H1 (cell line): ENCODE measurements around the gene C11orf71. TPM values are rescaled to one million over a fixed set of nuclear protein-coding genes. Genes with fewer than 3 reads are reported as not detected.

ENCODE experiments used
- CTCF ChIA-PET: fragments of 300-600 bp; sonication (Branson Sonifier 250); formaldehyde crosslinking; loops from one replicate; lab custom pipeline; 2021; ENCODE audit not compliant: partially characterized antibody; lab: Charles Lee
- POLR2A ChIA-PET: fragments of 300-600 bp; sonication (Branson Sonifier 250); formaldehyde crosslinking; loops from one replicate; lab custom pipeline; 2021; ENCODE audit warnings: inconsistent platforms; ENCODE audit not compliant: partially characterized antibody; lab: Charles Lee
- DNase-seq, 2 experiments: peaks; one replicate each; pipeline versions ENCODE4 v3.0.0 to v3.0.0-alpha.2; 2010 to 2022; ENCODE audit warnings: low spot score in 2 of 2, low read depth in 1 of 2, mixed read lengths in 1 of 2
- FAIRE-seq: peaks from 2 replicates; lab custom pipeline; 2011; peaks lifted over from hg19 to GRCh38; lab: Jason Lieb, UNC
- H2AFZ ChIP-seq: 2 replicates; pipeline ENCODE4 v1.8.1; 2012; ENCODE audit warnings: low read length, inconsistent platforms
- H2AK5ac ChIP-seq: 2 replicates; pipeline ENCODE4 v1.6.1; 2013; ENCODE audit warnings: low read depth, low read length
- H2BK120ac ChIP-seq: replicated peaks from 2 replicates; pipeline ENCODE3; 2013; ENCODE audit warnings: low read depth, low read length, inconsistent platforms
- H2BK12ac ChIP-seq: 2 replicates; pipeline ENCODE4 v1.6.1; 2013; ENCODE audit warnings: low read depth, low read length
- H2BK15ac ChIP-seq: 2 replicates; pipeline ENCODE4 v1.6.1; 2013; ENCODE audit warnings: low read length
- H2BK20ac ChIP-seq: 2 replicates; pipeline ENCODE4 v1.6.1; 2013; ENCODE audit warnings: low read length
- H2BK5ac ChIP-seq: 2 replicates; pipeline ENCODE4 v1.6.1; 2013; ENCODE audit warnings: low read depth, low read length
- H3K14ac ChIP-seq: 2 replicates; pipeline ENCODE4 v1.6.1; 2013; ENCODE audit warnings: inconsistent platforms; ENCODE audit not compliant: insufficient read length
- H3K18ac ChIP-seq: 2 replicates; pipeline ENCODE4 v1.6.1; 2013; ENCODE audit warnings: low read length; ENCODE audit errors: extremely low read depth
- H3K23ac ChIP-seq: 2 replicates; pipeline ENCODE4 v1.6.1; 2013; ENCODE audit warnings: inconsistent platforms; ENCODE audit not compliant: insufficient read length
- H3K23me2 ChIP-seq: 2 replicates; pipeline ENCODE4 v1.6.1; 2013; ENCODE audit warnings: low read depth, low read length
- H3K27ac ChIP-seq: 2 replicates; pipeline ENCODE4 v1.6.1; 2011; ENCODE audit warnings: low read depth, low read length, inconsistent platforms
- H3K27me3 ChIP-seq, 4 experiments: replicated peaks in 1 of 4; 1 replicate in 1 of 4; 2 replicates in 3 of 4; pipeline versions ENCODE4 v1.6.1 to v1.8.1; 2011 to 2013; ENCODE audit warnings: low read length in 3 of 4, mild to moderate bottlenecking in 3 of 4, inconsistent platforms in 2 of 4, mixed read lengths in 2 of 4, moderate library complexity in 1 of 4; ENCODE audit not compliant: control insufficient read depth in 3 of 4, insufficient read depth in 3 of 4; ENCODE audit errors: extremely low read depth in 1 of 4
- H3K36me3 ChIP-seq, 4 experiments: 2 replicates each; pipeline versions ENCODE4 v1.6.1 to v1.8.1; 2011 to 2013; ENCODE audit warnings: mild to moderate bottlenecking in 4 of 4, low read length in 3 of 4, moderate library complexity in 2 of 4, control low read depth in 1 of 4, inconsistent platforms in 1 of 4; ENCODE audit not compliant: insufficient read depth in 4 of 4, control insufficient read depth in 2 of 4
- H3K4ac ChIP-seq: replicated peaks from 2 replicates; pipeline ENCODE3; 2013; ENCODE audit warnings: low read length, low read depth, mixed read lengths, inconsistent platforms; ENCODE audit not compliant: insufficient read length
- H3K4me1 ChIP-seq, 4 experiments: replicated peaks in 1 of 4; 1 replicate in 1 of 4; 2 replicates in 3 of 4; pipeline versions ENCODE4 v1.6.1 to v1.8.1; 2011 to 2013; ENCODE audit warnings: low read length in 3 of 4, inconsistent platforms in 2 of 4, mixed read lengths in 1 of 4; ENCODE audit not compliant: insufficient read depth in 4 of 4, control insufficient read depth in 3 of 4
- H3K4me2 ChIP-seq, 2 experiments: 2 replicates each; pipeline versions ENCODE4 v1.6.1 to v1.8.1; 2011 to 2013; ENCODE audit warnings: low read depth in 2 of 2, low read length in 2 of 2, control low read depth in 1 of 2, inconsistent platforms in 1 of 2, mild to moderate bottlenecking in 1 of 2; ENCODE audit not compliant: insufficient read depth in 1 of 2
- H3K4me3 ChIP-seq, 4 experiments: fragments of 200-600, 300-600 bp in 1 of 4; sonication (generic), shearing (Covaris generic), sonication (Bioruptor Twin) in 1 of 4; 2 replicates each; pipeline versions ENCODE4 v1.5.1 to v1.8.1; 2011 to 2016; ENCODE audit warnings: low read length in 4 of 4, low read depth in 3 of 4, control low read depth in 2 of 4, inconsistent platforms in 2 of 4, mild to moderate bottlenecking in 2 of 4, mixed read lengths in 1 of 4, moderate library complexity in 1 of 4; ENCODE audit not compliant: insufficient read depth in 2 of 4; ENCODE audit errors: extremely low read depth in 1 of 4
- H3K56ac ChIP-seq: replicated peaks from 2 replicates; pipeline ENCODE3; 2013; ENCODE audit warnings: low read depth, mild to moderate bottlenecking, mixed read lengths, low read length, inconsistent platforms; ENCODE audit not compliant: insufficient read length
- H3K79me1 ChIP-seq: 2 replicates; pipeline ENCODE4 v1.6.1; 2013; ENCODE audit warnings: low read depth, low read length, control low read depth
- H3K79me2 ChIP-seq, 2 experiments: 2 replicates each; pipeline versions ENCODE4 v1.6.1 to v1.8.1; 2012 to 2013; ENCODE audit warnings: low read length in 2 of 2, mild to moderate bottlenecking in 2 of 2, inconsistent platforms in 1 of 2; ENCODE audit not compliant: insufficient read depth in 2 of 2, control insufficient read depth in 1 of 2
- H3K9ac ChIP-seq, 4 experiments: replicated peaks in 1 of 4; 1 replicate in 1 of 4; 2 replicates in 3 of 4; pipeline versions ENCODE4 v1.6.1 to v1.8.1; 2011 to 2013; ENCODE audit warnings: low read depth in 3 of 4, low read length in 3 of 4, control low read depth in 2 of 4, mild to moderate bottlenecking in 2 of 4, moderate library complexity in 2 of 4, inconsistent platforms in 1 of 4; ENCODE audit errors: extremely low read depth in 1 of 4
- H3K9me3 ChIP-seq, 2 experiments: 2 replicates each; pipeline versions ENCODE4 v1.6.1 to v1.8.1; 2012 to 2013; ENCODE audit warnings: mild to moderate bottlenecking in 2 of 2, moderate library complexity in 2 of 2, control low read depth in 1 of 2, inconsistent platforms in 1 of 2, low read depth in 1 of 2, low read length in 1 of 2, mixed read lengths in 1 of 2; ENCODE audit not compliant: insufficient read depth in 2 of 2
- H4K20me1 ChIP-seq, 2 experiments: replicated peaks in 1 of 2; 2 replicates each; pipeline versions ENCODE3 to v1.8.1; 2011 to 2013; ENCODE audit warnings: inconsistent platforms in 2 of 2, low read length in 2 of 2, mild to moderate bottlenecking in 1 of 2; ENCODE audit not compliant: insufficient read depth in 2 of 2, control insufficient read depth in 1 of 2
- H4K5ac ChIP-seq: 2 replicates; pipeline ENCODE4 v1.6.1; 2013; ENCODE audit warnings: low read length, low read depth, mixed read lengths, inconsistent platforms; ENCODE audit not compliant: insufficient read length
- H4K8ac ChIP-seq: 2 replicates; pipeline ENCODE4 v1.8.0; 2013; ENCODE audit warnings: mild to moderate bottlenecking, moderate library complexity, low read length, inconsistent platforms; ENCODE audit not compliant: insufficient read depth; ENCODE audit errors: extremely low read depth
- H4K91ac ChIP-seq: replicated peaks from 2 replicates; pipeline ENCODE3; 2013; ENCODE audit warnings: low read length, mixed read lengths, inconsistent platforms; ENCODE audit not compliant: insufficient read length
- BACH1 ChIP-seq: IDR thresholded peaks from 2 replicates; pipeline ENCODE4 v1.6.1; 2012; ENCODE audit warnings: low read length, improper control_type of control experiment
- EP300 ChIP-seq, 2 experiments: IDR thresholded peaks; 1 replicate in 1 of 2; 2 replicates in 1 of 2; pipeline ENCODE4 v1.6.1; 2011 to 2012; ENCODE audit warnings: low read depth in 2 of 2, low read length in 2 of 2, mild to moderate bottlenecking in 2 of 2, borderline replicate concordance in 1 of 2, inconsistent platforms in 1 of 2, moderate library complexity in 1 of 2
- GTF2F1 ChIP-seq: IDR thresholded peaks from 2 replicates; pipeline ENCODE4 v1.6.1; 2012; ENCODE audit warnings: low read depth, low read length, improper control_type of control experiment, borderline replicate concordance
- KDM1A ChIP-seq: fragments of 200-600, 300-600 bp; sonication (generic); IDR thresholded peaks from 2 replicates; pipeline ENCODE4 v1.7.1; 2016; ENCODE audit warnings: mild to moderate bottlenecking, low read length, borderline replicate concordance
- KDM5A ChIP-seq: fragments of 200-600 bp; IDR thresholded peaks from 2 replicates; pipeline ENCODE4 v1.7.1; 2012; ENCODE audit warnings: mild to moderate bottlenecking, low read length, inconsistent platforms, mixed read lengths
- POLR2A ChIP-seq, 2 experiments: IDR thresholded peaks; 1 replicate in 1 of 2; 2 replicates in 1 of 2; pipeline ENCODE4 v1.6.1; 2011; ENCODE audit warnings: low read depth in 2 of 2, low read length in 2 of 2, mild to moderate bottlenecking in 2 of 2; ENCODE audit errors: control extremely low read depth in 1 of 2
- RFX5 ChIP-seq: IDR thresholded peaks from 2 replicates; pipeline ENCODE4 v1.6.1; 2011; ENCODE audit warnings: low read depth, low read length, improper control_type of control experiment, borderline replicate concordance
- SP1 ChIP-seq: IDR thresholded peaks from 2 replicates; pipeline ENCODE4 v1.6.1; 2011; ENCODE audit warnings: low read depth, low read length
- TEAD4 ChIP-seq: IDR thresholded peaks from 2 replicates; pipeline ENCODE4 v1.6.1; 2012; ENCODE audit warnings: low read depth, low read length, inconsistent platforms, mixed read lengths
- WGBS, 2 experiments: shearing (Covaris generic) in 1 of 2; methylation state at CpG; one replicate each; pipeline versions ENCODE4 v1.1.6 to v1.1.7; 2013 to 2015; ENCODE audit warnings: low lambda C conversion rate in 2 of 2, mixed read lengths in 2 of 2, inconsistent platforms in 1 of 2, low coverage in 1 of 2, missing lambda C conversion rate in 1 of 2; ENCODE audit not compliant: insufficient replicate concordance in 2 of 2, insufficient coverage in 1 of 2, insufficient read length in 1 of 2; ENCODE audit errors: extremely low coverage in 1 of 2, missing lambda C conversion rate in 1 of 2; 5-methylcytosine and 5-hydroxymethylcytosine counted together
- polyA plus RNA-seq, 7 experiments: library from polyadenylated mRNA; depleted of rRNA in 3 of 7; stranded (reverse) in 5 of 7; unstranded in 2 of 7; fragments of >200 nt in 5 of 7; fragments of 200-250 nt in 2 of 7; gene quantifications; 1 replicate in 5 of 7; 2 replicates in 1 of 7; 4 replicates in 1 of 7; pipeline versions ENCODE4 v1.2.1 to v1.2.3, GENCODE V29; 2011 to 2013; ENCODE audit warnings: missing spikeins in 2 of 7, mixed read lengths in 2 of 7
- total RNA-seq: library from RNA; stranded (reverse); fragmentation: NEBNext Ultra II Directional; extraction: Animal tissue kit (Norgen Biotek cat#: 25700); gene quantifications from 2 replicates; pipeline ENCODE4 v1.2.1, GENCODE V29; 2021
- TF ChIP-seq, protein P1 (sequence below): IDR thresholded peaks from 2 replicates; pipeline ENCODE4 v1.6.1; 2011; ENCODE audit warnings: low read depth, mild to moderate bottlenecking, low read length; ENCODE audit not compliant: insufficient read depth

The C11orf71 gene
- total and polyA plus RNA-seq, 2 of the 8 experiments (the other 6 are each of a cell fraction or from before 2014, with no cell fraction given): 5.4 to 8.7 TPM

DNA sequence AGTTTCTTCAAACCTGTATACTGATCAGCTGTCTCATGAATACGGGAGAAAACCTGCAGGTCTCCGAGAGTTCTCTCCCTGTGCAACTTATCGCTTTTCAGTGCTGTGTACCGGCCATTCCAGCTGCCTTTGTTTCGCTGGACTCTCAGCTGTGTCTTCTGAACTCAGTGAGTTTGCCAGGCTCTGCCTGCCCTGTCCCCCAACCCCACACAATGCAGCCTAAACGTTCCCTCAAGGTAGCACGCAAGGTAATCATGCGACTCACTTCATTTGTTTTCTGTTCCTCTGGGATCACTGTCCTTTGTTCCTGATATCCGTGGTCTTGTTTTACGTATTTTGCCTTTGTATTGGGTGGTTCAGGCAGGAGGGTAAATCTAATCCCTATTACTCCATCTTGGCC lies 13.6 kb upstream of the C11orf71 start:
- Histone ChIP-seq H3K36me3 (peaks cover 0 to 23% (median 11%) of the 10 kb centered on the region in 4 experiments; a peak in 5 of 8 replicates), H4K91ac (no peak overlapping the region), H2BK20ac (no peak overlapping the region), H2BK5ac (peak overlapping the region; percentile 26; the same call in 1 of the 2 replicates), H3K79me1 (no peaks in the 10 kb centered on the region), H2BK15ac (no peak overlapping the region), H3K4me1 (peaks cover 0 to 3% (median 2%) of the 10 kb centered on the region in 4 experiments; a peak in 5 of 7 replicates), H4K20me1 (peaks cover 0 to 1% of the 10 kb centered on the region in 2 experiments), H2AFZ (peak overlapping the region; percentile 47; the same call in 1 of the 2 replicates), H3K4me2 (peak overlapping the region in 1 of 2 experiments; percentile 27; a peak in 1 of 4 replicates), H3K4me3 (no peak overlapping the region), H3K9me3 (no peaks in the 10 kb centered on the region), H3K18ac (no peak overlapping the region), H3K9ac (0 out of 7 replicates have a peak overlapping the region, but pooled peaks of 1 of the 4 experiments have one; percentile 2), H2AK5ac (no peak overlapping the region), H3K56ac (no peak overlapping the region), H2BK12ac (peak overlapping the region; percentile 5; the same call in 1 of the 2 replicates), H3K27me3 (no peaks in the 10 kb centered on the region), H3K23me2 (no peaks in the 10 kb centered on the region), H3K23ac (no peak overlapping the region), H4K8ac (no peak overlapping the region), H3K14ac (no peak overlapping the region), H3K27ac (no peak overlapping the region), H3K79me2 (no peaks in the 10 kb centered on the region), H3K4ac (no peak overlapping the region), H2BK120ac (no peak overlapping the region), H4K5ac (no peak overlapping the region)
- TF ChIP-seq RFX5 (no peak), EP300 (IDR thresholded peaks at IDR 0.05; ENCODE audit: borderline replicate concordance in 1 of 2, low read depth in 2 of 2, low read length in 2 of 2) (no peak), GTF2F1 (no peak), KDM5A (no peak), TEAD4 (no peak), KDM1A (no peak), BACH1 (no peak), POLR2A (IDR thresholded peaks at IDR 0.05; ENCODE audit: control extremely low read depth in 1 of 2, low read depth in 2 of 2, low read length in 2 of 2) (no peak), SP1 (no peak)
- TF ChIP-seq, protein P1, sequence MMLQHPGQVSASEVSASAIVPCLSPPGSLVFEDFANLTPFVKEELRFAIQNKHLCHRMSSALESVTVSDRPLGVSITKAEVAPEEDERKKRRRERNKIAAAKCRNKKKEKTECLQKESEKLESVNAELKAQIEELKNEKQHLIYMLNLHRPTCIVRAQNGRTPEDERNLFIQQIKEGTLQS: no peak
- peak; percentile 62 for FAIRE-seq
- WGBS, 2 experiments: 85% methylated on average over 10 of the region's 10 CpGs; no CpG with 5 or more reads in 1 of the 2 experiments
- ChIA-PET POLR2A (interaction anchor here (3.1 kb wide), 1 partner anchor 10 kb away, joined by 8 read pairs; no protein-coding TSS in a partner anchor), CTCF (no interaction called here)
- no peak for DNase-seq
